ENCODE results near the gene SERINC5.
"Not testable (repeated sequence)": the region's sequence is repeated elsewhere in the genome, so short reads cannot be mapped to it uniquely, and the experiment has no call there.

Gene SERINC5

GRCh38 chr5:80156156-80156555 is 99.7 kb downstream of the SERINC5 start:
- H3K4me3 ChIP-seq (ENCODE audit: low read depth, low read length), result no peak overlapping the region
- DNase-seq (ENCODE audit: low read depth), result peak; percentile 29
- TF ChIP-seq POLR2A (IDR thresholded peaks at IDR 0.05; ENCODE audit: extremely low read depth, insufficient read length), result no peak
- TF ChIP-seq CTCF (IDR thresholded peaks at IDR 0.05; ENCODE audit: low read depth, low read length), result no peak
- no peak for TF ChIP-seq MAX (IDR thresholded peaks at IDR 0.05; ENCODE audit: low read depth, low read length)
- TF ChIP-seq MYC (IDR thresholded peaks at IDR 0.05; ENCODE audit: low read depth, low read length), result no peak

- no peak for DNase-seq (ENCODE audit: low read depth)
- no peak overlapping the region for H3K4me3 ChIP-seq (ENCODE audit: low read depth, low read length)
- TF ChIP-seq POLR2A (IDR thresholded peaks at IDR 0.05; ENCODE audit: extremely low read depth, insufficient read length), result no peak
- TF ChIP-seq CTCF (IDR thresholded peaks at IDR 0.05; ENCODE audit: low read depth, low read length), result no peak
- TF ChIP-seq MAX (IDR thresholded peaks at IDR 0.05; ENCODE audit: low read depth, low read length), result no peak
- TF ChIP-seq MYC (IDR thresholded peaks at IDR 0.05; ENCODE audit: low read depth, low read length), result no peak
These were observed 101.1 kb downstream of the SERINC5 start for GRCh38 chr5:80154749-80155148.

- DNase-seq (ENCODE audit: low read depth); H3K4me3 ChIP-seq (ENCODE audit: low read depth, low read length): not testable (repeated sequence)
These were observed 101.6 kb downstream of the SERINC5 start for GRCh38 chr5:80154289-80154688.

- no peak for DNase-seq (ENCODE audit: low read depth)
- H3K4me3 ChIP-seq (ENCODE audit: low read depth, low read length), result no peak overlapping the region
- TF ChIP-seq MYC (IDR thresholded peaks at IDR 0.05; ENCODE audit: low read depth, low read length) (no peak), POLR2A (IDR thresholded peaks at IDR 0.05; ENCODE audit: extremely low read depth, insufficient read length) (no peak), MAX (IDR thresholded peaks at IDR 0.05; ENCODE audit: low read depth, low read length) (no peak), CTCF (IDR thresholded peaks at IDR 0.05; ENCODE audit: low read depth, low read length) (no peak)
These were observed 102.2 kb downstream of the SERINC5 start for GRCh38 chr5:80153586-80154126.

- H3K4me3 ChIP-seq (ENCODE audit: low read depth, low read length), result no peak overlapping the region
- TF ChIP-seq CTCF (IDR thresholded peaks at IDR 0.05; ENCODE audit: low read depth, low read length) (no peak), MYC (IDR thresholded peaks at IDR 0.05; ENCODE audit: low read depth, low read length) (no peak), POLR2A (IDR thresholded peaks at IDR 0.05; ENCODE audit: extremely low read depth, insufficient read length) (no peak), MAX (IDR thresholded peaks at IDR 0.05; ENCODE audit: low read depth, low read length) (no peak)
- DNase-seq (ENCODE audit: low read depth), result no peak
These were observed 103.1 kb downstream of the SERINC5 start for GRCh38 chr5:80152778-80153177.

- no peak overlapping the region for H3K4me3 ChIP-seq (ENCODE audit: low read depth, low read length)
- no peak for TF ChIP-seq CTCF (IDR thresholded peaks at IDR 0.05; ENCODE audit: low read depth, low read length)
- TF ChIP-seq MYC (IDR thresholded peaks at IDR 0.05; ENCODE audit: low read depth, low read length), result no peak
- TF ChIP-seq POLR2A (IDR thresholded peaks at IDR 0.05; ENCODE audit: extremely low read depth, insufficient read length), result no peak
- no peak for TF ChIP-seq MAX (IDR thresholded peaks at IDR 0.05; ENCODE audit: low read depth, low read length)
These were observed 104.0 kb downstream of the SERINC5 start for GRCh38 chr5:80151890-80152289.

More at GRCh38 chr5:80151890-80152289, 104.0 kb downstream of the SERINC5 start:
- no peak for DNase-seq (ENCODE audit: low read depth)

Data from NB4 (cell line).